ENCODE results near the gene CDCP1.

DNA sequence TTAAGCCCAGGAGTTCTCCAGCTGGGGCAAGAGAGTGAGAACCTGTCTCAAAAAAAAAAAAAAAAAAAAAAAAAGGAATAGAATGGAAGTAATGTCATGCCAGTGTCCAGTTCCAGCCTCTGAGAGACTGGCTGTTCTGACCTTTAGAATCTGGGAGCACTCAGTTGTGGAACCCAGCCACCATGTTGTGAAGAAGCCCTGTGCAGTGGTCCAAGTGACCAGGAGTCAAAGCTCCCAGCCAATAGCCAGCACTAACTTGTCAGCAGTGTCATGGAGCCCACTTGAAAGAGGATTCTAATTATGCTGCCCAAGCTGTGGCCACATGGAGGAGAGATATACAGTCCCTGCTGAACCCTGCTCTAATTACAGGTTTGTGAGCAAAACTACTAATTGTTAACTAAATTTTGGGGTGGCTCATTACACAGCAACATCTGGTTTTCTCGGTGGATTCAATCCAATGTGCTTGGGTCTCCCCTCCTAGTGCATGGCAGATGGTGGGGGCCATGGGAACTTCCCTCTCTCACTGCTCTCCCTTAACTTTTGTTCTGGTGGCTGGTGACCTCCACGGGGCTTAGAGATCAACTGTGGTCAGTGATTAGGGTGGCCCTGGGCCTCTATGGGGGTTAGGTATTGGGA is 64.6 kb downstream of the CDCP1 start:
- TF ChIP-seq POLR2AphosphoS5 (IDR thresholded peaks at IDR 0.05; ENCODE audit: low read depth, low read length) (no peak), POLR2A (IDR thresholded peaks at IDR 0.05; ENCODE audit: low read depth, low read length) (no peak)
